ENCODE measurements around the gene SST. TPM values are rescaled to one million over a fixed set of nuclear protein-coding genes. Genes with fewer than 3 reads are reported as not detected.

Gene SST
- total RNA-seq, 1 donor: not detected

DNA sequence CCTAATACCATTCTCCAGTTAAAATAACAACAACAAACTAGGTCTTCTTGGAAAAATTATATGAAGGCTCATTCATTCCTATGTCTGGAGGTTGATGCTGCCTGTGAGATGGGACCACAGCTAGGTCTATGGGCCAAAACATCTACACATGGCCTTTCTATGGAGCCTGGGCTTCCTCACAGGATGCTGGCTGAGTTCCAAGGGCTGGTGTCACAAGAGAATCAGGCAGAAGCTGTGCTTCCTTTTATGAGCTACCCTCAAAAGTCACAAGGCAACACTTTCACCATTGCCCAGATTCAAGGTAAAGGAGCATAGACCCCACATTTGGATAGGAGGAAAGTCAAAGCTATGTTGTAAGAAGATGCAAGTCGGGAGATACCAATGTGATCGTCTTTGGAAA lies 36.8 kb upstream of the SST start:
- no peak for DNase-seq (ENCODE audit: insufficient read length, low spot score, missing footprints)
- Histone ChIP-seq H2AFZ (ENCODE audit: low read length) (no peak overlapping the region), H3K9me3 (ENCODE audit: low read depth, low read length) (no peaks in the 10 kb centered on the region), H4K20me1 (ENCODE audit: insufficient read depth, low read length) (no peaks in the 10 kb centered on the region), H3K27me3 (ENCODE audit: insufficient read depth, low read length) (no peaks in the 10 kb centered on the region), H3K4me3 (ENCODE audit: insufficient read depth, low read length) (no peak overlapping the region), H3K79me2 (ENCODE audit: insufficient read depth, low read length) (no peaks in the 10 kb centered on the region), H3K36me3 (ENCODE audit: insufficient read depth, low read length) (no peaks in the 10 kb centered on the region), H3K27ac (ENCODE audit: low read depth, low read length) (no peak overlapping the region), H3K4me2 (ENCODE audit: insufficient read depth, low read length) (no peak overlapping the region), H3K4me1 (ENCODE audit: insufficient read depth, low read length) (no peaks in the 10 kb centered on the region)
- TF ChIP-seq, protein P1, sequence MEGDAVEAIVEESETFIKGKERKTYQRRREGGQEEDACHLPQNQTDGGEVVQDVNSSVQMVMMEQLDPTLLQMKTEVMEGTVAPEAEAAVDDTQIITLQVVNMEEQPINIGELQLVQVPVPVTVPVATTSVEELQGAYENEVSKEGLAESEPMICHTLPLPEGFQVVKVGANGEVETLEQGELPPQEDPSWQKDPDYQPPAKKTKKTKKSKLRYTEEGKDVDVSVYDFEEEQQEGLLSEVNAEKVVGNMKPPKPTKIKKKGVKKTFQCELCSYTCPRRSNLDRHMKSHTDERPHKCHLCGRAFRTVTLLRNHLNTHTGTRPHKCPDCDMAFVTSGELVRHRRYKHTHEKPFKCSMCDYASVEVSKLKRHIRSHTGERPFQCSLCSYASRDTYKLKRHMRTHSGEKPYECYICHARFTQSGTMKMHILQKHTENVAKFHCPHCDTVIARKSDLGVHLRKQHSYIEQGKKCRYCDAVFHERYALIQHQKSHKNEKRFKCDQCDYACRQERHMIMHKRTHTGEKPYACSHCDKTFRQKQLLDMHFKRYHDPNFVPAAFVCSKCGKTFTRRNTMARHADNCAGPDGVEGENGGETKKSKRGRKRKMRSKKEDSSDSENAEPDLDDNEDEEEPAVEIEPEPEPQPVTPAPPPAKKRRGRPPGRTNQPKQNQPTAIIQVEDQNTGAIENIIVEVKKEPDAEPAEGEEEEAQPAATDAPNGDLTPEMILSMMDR (IDR thresholded peaks at IDR 0.05; ENCODE audit: extremely low read depth, low read depth, low read length): no peak

DNA sequence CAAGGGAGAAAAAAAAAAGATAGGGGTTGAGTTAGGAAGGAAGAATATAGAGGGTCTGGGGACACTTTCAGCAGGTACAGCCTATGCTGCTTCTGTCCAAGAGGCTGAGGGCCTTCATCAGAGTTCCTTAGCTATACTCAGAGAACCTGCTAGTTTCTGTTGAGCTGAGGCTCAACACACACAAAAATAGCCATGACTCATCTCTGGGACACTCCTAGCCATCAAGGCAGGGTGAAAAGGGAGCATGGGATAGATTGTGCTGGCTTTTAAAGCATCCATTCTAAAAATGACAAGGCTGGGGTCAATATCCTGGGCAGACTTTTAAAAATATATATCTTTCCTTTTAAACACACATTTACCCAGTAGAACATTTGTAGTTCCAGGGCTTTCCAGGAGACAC lies 35.0 kb upstream of the SST start:
- Histone ChIP-seq H3K4me2 (ENCODE audit: insufficient read depth, low read length) (no peak overlapping the region), H3K36me3 (ENCODE audit: insufficient read depth, low read length) (no peaks in the 10 kb centered on the region), H3K4me3 (ENCODE audit: insufficient read depth, low read length) (no peak overlapping the region), H3K79me2 (ENCODE audit: insufficient read depth, low read length) (no peaks in the 10 kb centered on the region), H3K9me3 (ENCODE audit: low read depth, low read length) (no peaks in the 10 kb centered on the region), H4K20me1 (ENCODE audit: insufficient read depth, low read length) (no peaks in the 10 kb centered on the region), H3K27me3 (ENCODE audit: insufficient read depth, low read length) (no peaks in the 10 kb centered on the region), H3K4me1 (ENCODE audit: insufficient read depth, low read length) (no peaks in the 10 kb centered on the region), H3K27ac (ENCODE audit: low read depth, low read length) (no peak overlapping the region), H2AFZ (ENCODE audit: low read length) (no peak overlapping the region)
- TF ChIP-seq, protein P1 (IDR thresholded peaks at IDR 0.05; ENCODE audit: extremely low read depth, low read depth, low read length): no peak
- peak; percentile 84 for DNase-seq (ENCODE audit: insufficient read length, low spot score, missing footprints)

DNA sequence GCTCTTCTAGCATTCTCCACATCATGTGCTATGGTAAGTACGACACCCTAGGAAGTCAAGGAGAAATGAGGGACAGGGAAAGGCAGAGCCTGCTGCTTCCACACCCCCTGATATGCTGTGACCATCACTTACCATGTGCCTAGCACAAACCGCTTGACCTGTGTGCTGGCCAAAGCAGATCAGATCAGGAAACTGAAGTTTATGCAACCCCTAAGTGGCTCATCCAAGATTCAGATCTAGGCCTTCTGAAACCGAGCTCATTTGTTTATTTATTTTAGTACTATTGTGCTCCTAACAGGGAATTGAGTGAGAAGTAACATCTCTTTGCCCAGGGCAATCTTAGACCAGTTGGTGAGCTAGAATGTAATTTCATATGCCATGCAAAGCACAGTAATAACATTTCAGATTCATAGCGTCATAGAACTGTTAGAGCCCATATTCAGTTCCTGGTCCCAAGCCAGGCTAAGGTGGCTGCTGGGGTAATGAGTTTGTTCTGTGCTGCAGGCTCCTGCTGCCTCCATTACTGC lies 32.4 kb upstream of the SST start, which contains the start of gene RTP2:
Gene RTP2 (minus strand): TSS at position 51 of the 527 bp plus-strand sequence. CDS start 429 bp downstream, outside the sequence.
- Histone ChIP-seq H3K4me1 (ENCODE audit: insufficient read depth, low read length) (no peaks in the 10 kb centered on the region), H4K20me1 (ENCODE audit: insufficient read depth, low read length) (no peaks in the 10 kb centered on the region), H3K4me2 (ENCODE audit: insufficient read depth, low read length) (no peak within 1 kb of the TSS), H3K36me3 (ENCODE audit: insufficient read depth, low read length) (no peaks in the 10 kb centered on the region), H2AFZ (ENCODE audit: low read length) (no peak within 1 kb of the TSS), H3K27me3 (ENCODE audit: insufficient read depth, low read length) (no peaks in the 10 kb centered on the region), H3K27ac (ENCODE audit: low read depth, low read length) (no peak within 1 kb of the TSS), H3K9me3 (ENCODE audit: low read depth, low read length) (no peaks in the 10 kb centered on the region), H3K79me2 (ENCODE audit: insufficient read depth, low read length) (no peaks in the 10 kb centered on the region), H3K4me3 (ENCODE audit: insufficient read depth, low read length) (no peak within 1 kb of the TSS)
- TF ChIP-seq, protein P1 (IDR thresholded peaks at IDR 0.05; ENCODE audit: extremely low read depth, low read depth, low read length): no peak
- no peak for DNase-seq (ENCODE audit: insufficient read length, low spot score, missing footprints)

DNA sequence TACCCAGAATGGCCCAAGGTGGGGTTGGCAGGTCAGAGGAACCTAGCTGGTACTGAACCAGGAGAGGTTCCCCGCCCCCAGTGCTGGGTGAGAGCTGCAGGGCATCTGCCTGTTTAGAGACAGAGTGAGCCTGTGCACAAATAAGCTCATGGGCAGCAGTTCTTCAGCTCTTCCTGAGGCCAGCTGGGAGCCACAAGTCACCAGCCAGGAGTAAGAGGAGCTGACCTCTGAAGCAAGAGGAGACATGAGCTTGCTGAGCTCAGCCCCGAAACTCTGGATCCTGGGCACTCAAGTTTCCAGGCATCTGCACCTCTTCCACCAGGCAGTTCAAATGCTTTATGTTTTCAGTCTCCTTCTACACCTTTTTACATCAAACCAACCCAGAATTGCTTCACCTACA lies 30.1 kb upstream of the SST start:
- H2AFZ ChIP-seq (ENCODE audit: low read length): no peak overlapping the region
- H3K4me1 ChIP-seq (ENCODE audit: insufficient read depth, low read length): no peaks in the 10 kb centered on the region
- DNase-seq (ENCODE audit: insufficient read length, low spot score, missing footprints): no peak
- H3K27me3 ChIP-seq (ENCODE audit: insufficient read depth, low read length): peaks cover 9% of the 10 kb centered on the region
- H3K9me3 ChIP-seq (ENCODE audit: low read depth, low read length): no peaks in the 10 kb centered on the region
- no peak overlapping the region for H3K4me2 ChIP-seq (ENCODE audit: insufficient read depth, low read length)
- TF ChIP-seq, protein P1 (IDR thresholded peaks at IDR 0.05; ENCODE audit: extremely low read depth, low read depth, low read length): no peak
- no peaks in the 10 kb centered on the region for H4K20me1 ChIP-seq (ENCODE audit: insufficient read depth, low read length)
- H3K27ac ChIP-seq (ENCODE audit: low read depth, low read length): no peak overlapping the region
- no peak overlapping the region for H3K4me3 ChIP-seq (ENCODE audit: insufficient read depth, low read length)
- no peaks in the 10 kb centered on the region for H3K79me2 ChIP-seq (ENCODE audit: insufficient read depth, low read length)
- no peaks in the 10 kb centered on the region for H3K36me3 ChIP-seq (ENCODE audit: insufficient read depth, low read length)

All from osteoblast (primary cell).